PFSK-1 (cell line): Measurements from ENCODE around the gene FGFBP1.

ENCODE experiments used
- FOXP2 ChIP-seq: optimal IDR thresholded peaks from 2 replicates; pipeline ENCODE3; 2011; ENCODE audit warnings: borderline replicate concordance, control low read depth, inconsistent platforms; ENCODE audit not compliant: insufficient read depth; ENCODE audit errors: extremely low read length, extremely low read depth
- POLR2AphosphoS5 ChIP-seq: IDR thresholded peaks from 2 replicates; pipeline ENCODE4 v1.6.1; 2012; ENCODE audit warnings: low read depth, mild to moderate bottlenecking, control low read depth, low read length, moderate library complexity
- REST ChIP-seq, 2 experiments: IDR thresholded peaks; 2 replicates each; pipeline versions ENCODE4 v1.6.1 to v1.8.0; 2011 to 2012; ENCODE audit warnings: low read depth in 2 of 2, low read length in 2 of 2, control low read depth in 1 of 2, inconsistent platforms in 1 of 2, mild to moderate bottlenecking in 1 of 2, moderate library complexity in 1 of 2; ENCODE audit not compliant: insufficient read depth in 1 of 2
- SIN3A ChIP-seq: IDR thresholded peaks from 2 replicates; pipeline ENCODE4 v1.6.1; 2012; ENCODE audit warnings: mild to moderate bottlenecking, low read length, moderate library complexity, borderline replicate concordance; ENCODE audit not compliant: insufficient read depth
- TAF1 ChIP-seq: IDR thresholded peaks from 2 replicates; pipeline ENCODE4 v1.6.1; 2012; ENCODE audit warnings: low read length, control low read depth, borderline replicate concordance; ENCODE audit not compliant: insufficient read depth

The FGFBP1 gene

GRCh38 chr4:15956179-15956850 lies 17.8 kb upstream of the FGFBP1 start:
- TF ChIP-seq POLR2AphosphoS5 (no peak), TAF1 (no peak), SIN3A (no peak), FOXP2 (no peak), REST (IDR thresholded peaks at IDR 0.05; ENCODE audit: insufficient read depth in 1 of 2, low read depth in 2 of 2, low read length in 2 of 2) (0 out of 4 replicates have a peak, but pooled peaks of 1 of the 2 experiments have one; percentile 22)

GRCh38 chr4:15955670-15956069 lies 17.1 kb upstream of the FGFBP1 start:
- TF ChIP-seq FOXP2 (no peak), POLR2AphosphoS5 (no peak)

- TF ChIP-seq SIN3A, result no peak
- TF ChIP-seq POLR2AphosphoS5, result no peak
- TF ChIP-seq REST (IDR thresholded peaks at IDR 0.05; ENCODE audit: insufficient read depth in 1 of 2, low read depth in 2 of 2, low read length in 2 of 2), result no peak
- TF ChIP-seq FOXP2, result no peak
- TF ChIP-seq TAF1, result no peak
Measured at GRCh38 chr4:15953625-15954024, 15.1 kb upstream of the FGFBP1 start.

- TF ChIP-seq POLR2AphosphoS5 (no peak), FOXP2 (no peak), REST (IDR thresholded peaks at IDR 0.05; ENCODE audit: insufficient read depth in 1 of 2, low read depth in 2 of 2, low read length in 2 of 2) (no peak), TAF1 (no peak), SIN3A (no peak)
Measured at GRCh38 chr4:15951781-15952180, 13.2 kb upstream of the FGFBP1 start.

- TF ChIP-seq SIN3A (no peak), POLR2AphosphoS5 (no peak), REST (IDR thresholded peaks at IDR 0.05; ENCODE audit: insufficient read depth in 1 of 2, low read depth in 2 of 2, low read length in 2 of 2) (no peak)
Measured at GRCh38 chr4:15948826-15949225, 10.3 kb upstream of the FGFBP1 start.
